ENCODE results near the gene NUBPL. TPM values are rescaled to one million over a fixed set of nuclear protein-coding genes. Genes with fewer than 3 reads are reported as not detected.

Gene NUBPL
- total RNA-seq, 4 donors from 2014 or later, result 4.6 to 8.8 (median 7.7) TPM

GRCh38 chr14:31692376-31692781 lies 131.2 kb downstream of the NUBPL start:
- TF ChIP-seq CTCF (IDR thresholded peaks at IDR 0.05) (no peak), POLR2A (IDR thresholded peaks at IDR 0.05) (no peak)
- Histone ChIP-seq H3K27ac (no peak overlapping the region), H3K27me3 (no peaks in the 10 kb centered on the region), H3K36me3 (no peaks in the 10 kb centered on the region), H3K9me3 (no peaks in the 10 kb centered on the region), H3K4me1 (no peaks in the 10 kb centered on the region), H3K4me3 (no peak overlapping the region)
- no peak for DNase-seq

- no peak for DNase-seq
- H3K4me1 ChIP-seq, result no peaks in the 10 kb centered on the region
- H3K27me3 ChIP-seq, result no peaks in the 10 kb centered on the region
- no peak overlapping the region for H3K27ac ChIP-seq
- no peak overlapping the region for H3K4me3 ChIP-seq
- H3K9me3 ChIP-seq, result no peaks in the 10 kb centered on the region
- H3K36me3 ChIP-seq, result no peaks in the 10 kb centered on the region
- TF ChIP-seq CTCF (IDR thresholded peaks at IDR 0.05), result no peak
- TF ChIP-seq POLR2A (IDR thresholded peaks at IDR 0.05), result no peak
These were observed 135.2 kb downstream of the NUBPL start for GRCh38 chr14:31696378-31696777.

- H3K9me3 ChIP-seq, result no peaks in the 10 kb centered on the region
- TF ChIP-seq CTCF (IDR thresholded peaks at IDR 0.05) (no peak), POLR2A (IDR thresholded peaks at IDR 0.05) (no peak)
- H3K4me1 ChIP-seq, result no peaks in the 10 kb centered on the region
- H3K4me3 ChIP-seq, result no peak overlapping the region
- no peaks in the 10 kb centered on the region for H3K27me3 ChIP-seq
- DNase-seq, result no peak
- no peaks in the 10 kb centered on the region for H3K36me3 ChIP-seq
- H3K27ac ChIP-seq, result no peak overlapping the region
These were observed 138.6 kb downstream of the NUBPL start for GRCh38 chr14:31699809-31700208.

GRCh38 chr14:31700282-31701074 lies 139.3 kb downstream of the NUBPL start:
- no peak overlapping the region for H3K27ac ChIP-seq
- H3K4me3 ChIP-seq, result no peak overlapping the region
- TF ChIP-seq POLR2A (IDR thresholded peaks at IDR 0.05) (no peak), CTCF (IDR thresholded peaks at IDR 0.05) (no peak)
- H3K27me3 ChIP-seq, result no peaks in the 10 kb centered on the region
- no peaks in the 10 kb centered on the region for H3K9me3 ChIP-seq
- no peak for DNase-seq
- no peaks in the 10 kb centered on the region for H3K36me3 ChIP-seq
- H3K4me1 ChIP-seq, result no peaks in the 10 kb centered on the region

- Histone ChIP-seq H3K27me3 (no peaks in the 10 kb centered on the region), H3K4me3 (no peak overlapping the region), H3K27ac (no peak overlapping the region), H3K4me1 (no peaks in the 10 kb centered on the region), H3K36me3 (peaks cover 0 to 3% (median 0%) of the 10 kb centered on the region in 3 donors), H3K9me3 (no peaks in the 10 kb centered on the region)
- DNase-seq, result no peak
- no peak for TF ChIP-seq POLR2A (IDR thresholded peaks at IDR 0.05)
- TF ChIP-seq CTCF (IDR thresholded peaks at IDR 0.05), result no peak
These were observed 140.9 kb downstream of the NUBPL start for GRCh38 chr14:31702130-31702529.

All from Peyer's patch (tissue), 4 donors.